Left cardiac atrium (tissue), 4 donors: Measurements from ENCODE around the gene FAM181A. TPM values are rescaled to one million over a fixed set of nuclear protein-coding genes. Genes with fewer than 3 reads are reported as not detected.

ENCODE experiments used
- ATAC-seq, 2 donors: fragments of 200-7000 bp; cut with Tn5 transposase; one replicate each; pipeline ENCODE4 v1.9.1; 2020; ENCODE audit warnings: mild to moderate bottlenecking in 2 of 2, moderate library complexity in 2 of 2
- DNase-seq: peaks from one replicate; pipeline ENCODE4 v3.0.0-alpha.2; 2020
- intact Hi-C, 2 donors: fragments of 100-400 bp; cut with DNase I; formaldehyde crosslinking; loops; one replicate each; pipeline versions ENCODE4 v1.14.1 to v1.15.1; 2022 to 2023
- total RNA-seq, 2 donors: library from RNA; stranded (reverse); fragmentation: NEBNext Ultra II Directional; extraction: Animal tissue kit (Norgen Biotek cat#: 25700); gene quantifications; one replicate each; pipeline ENCODE4 v1.2.1, GENCODE V29; 2021
- donor health status: DM: no; HTN: yes; CAD: no.
- donor health status: DM: no; HTN: yes; CAD: no; lungs with severe emphysema.
- donor health status: DM: yes; HTN: yes; CAD: no.
- donor health status: Dilated cardiomyopathy.

Gene FAM181A
- total RNA-seq, 2 donors from 2014 or later: not detected

DNA sequence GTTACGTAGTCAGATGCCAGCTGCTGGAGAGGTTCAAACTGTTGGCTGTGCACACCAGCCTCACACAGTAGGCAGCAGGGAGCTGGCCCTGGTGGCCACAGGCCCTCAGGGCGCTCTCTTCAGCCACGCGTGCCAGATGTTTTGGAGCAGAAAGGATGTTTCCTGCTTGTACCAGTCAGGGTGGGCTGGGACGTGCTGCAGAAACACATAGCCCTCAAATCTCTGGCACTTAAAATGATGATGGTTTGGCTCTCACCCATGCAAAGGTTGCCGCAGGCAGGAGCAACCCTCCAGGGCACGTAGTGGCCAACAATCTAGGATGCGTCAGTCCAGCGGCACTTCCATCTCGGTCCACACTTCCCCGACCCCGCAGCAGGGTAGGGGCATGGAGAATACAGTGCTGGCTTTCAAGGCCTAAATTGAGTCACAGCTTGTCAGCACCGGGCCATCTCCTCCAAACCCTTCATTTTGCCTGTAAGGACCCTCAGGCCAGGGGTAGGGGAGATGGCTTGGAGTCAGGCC is 1.7 kb upstream of the FAM181A start:
- DNase-seq (no peak), ATAC-seq (no peak)
- intact Hi-C loops: no loop called here

DNA sequence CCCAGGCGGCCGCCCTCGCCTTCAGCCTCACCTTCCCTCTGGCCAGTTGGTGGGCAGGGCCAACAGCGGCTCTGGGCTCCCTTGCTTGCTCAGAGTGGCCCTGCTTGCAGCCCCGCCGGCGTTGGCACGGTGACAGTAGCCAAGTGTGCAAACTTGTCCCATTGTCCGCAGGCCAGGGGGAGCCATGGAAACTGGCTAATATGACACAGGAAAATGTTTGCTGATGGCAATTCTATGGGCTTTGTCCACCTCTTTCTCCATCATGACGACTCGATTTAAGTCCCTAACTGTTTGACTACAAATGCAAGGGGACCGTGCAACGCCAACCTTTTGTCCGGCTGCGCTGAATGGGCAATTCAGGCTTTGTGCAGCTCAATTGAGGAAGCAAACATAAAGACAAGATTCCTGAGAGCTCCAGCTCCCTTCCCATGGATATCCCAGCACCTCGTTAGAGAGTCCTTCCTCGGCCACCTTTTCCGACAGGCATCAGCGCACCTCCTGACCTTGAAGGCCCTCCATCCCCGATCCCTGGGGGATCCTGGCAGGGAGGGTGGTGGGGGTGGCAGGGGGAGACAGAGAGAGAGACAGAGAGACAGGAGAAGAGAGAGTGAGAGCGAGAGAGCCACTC is 785 bp upstream of the FAM181A start:
- ATAC-seq (no peak), DNase-seq (no peak)
- intact Hi-C loops: no loop called here

DNA sequence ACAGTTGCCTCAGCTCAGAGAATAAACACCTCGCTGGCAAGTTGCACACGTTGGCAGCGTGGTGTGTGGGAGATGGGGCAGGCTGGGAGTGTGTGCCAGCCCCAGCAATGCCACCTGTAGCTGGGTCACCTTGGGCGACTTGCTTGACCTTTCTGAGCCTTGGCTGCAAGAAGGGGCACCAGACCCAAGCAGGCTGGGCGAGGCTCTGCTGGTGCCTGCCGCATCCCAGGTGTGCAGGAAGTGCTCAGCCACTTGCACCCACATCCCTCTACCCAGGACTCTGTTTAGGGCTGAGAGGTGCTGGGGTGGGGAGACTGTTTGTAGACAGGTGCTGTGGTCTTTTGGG is 629 bp downstream of the FAM181A start:
- DNase-seq (no peak), ATAC-seq (no peak)
- intact Hi-C loops: no loop called here

- intact Hi-C loops: no loop called here
- ATAC-seq (no peak), DNase-seq (no peak)
These were observed 1.3 kb downstream of the FAM181A start for GRCh38 chr14:93928184-93929047.

DNA sequence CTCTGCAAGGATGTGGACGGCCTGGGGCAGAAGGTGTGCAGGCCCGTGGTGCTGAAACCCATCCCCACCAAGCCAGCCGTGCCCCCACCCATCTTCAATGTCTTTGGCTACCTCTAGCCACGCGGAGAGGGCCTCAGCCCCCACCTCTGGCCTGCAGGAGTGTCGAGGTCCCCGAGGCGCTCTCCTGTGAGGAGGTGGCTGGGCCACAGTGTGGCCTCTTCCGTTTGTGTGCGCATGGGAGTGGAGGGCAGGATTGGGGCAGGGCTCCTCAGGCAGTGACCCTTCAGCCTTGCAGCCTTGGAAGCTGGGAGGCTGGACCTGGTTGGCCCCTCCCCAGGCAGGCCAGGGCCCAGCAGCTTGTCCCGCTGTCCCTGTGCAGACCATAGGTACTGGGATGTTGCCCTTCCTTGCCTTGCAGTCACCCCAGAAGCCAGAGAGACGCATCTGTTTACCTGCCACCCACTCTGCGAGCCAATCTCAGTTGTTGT is 1.9 kb downstream of the FAM181A start:
- no peak for DNase-seq
- intact Hi-C loops: no loop called here
- ATAC-seq: no peak

DNA sequence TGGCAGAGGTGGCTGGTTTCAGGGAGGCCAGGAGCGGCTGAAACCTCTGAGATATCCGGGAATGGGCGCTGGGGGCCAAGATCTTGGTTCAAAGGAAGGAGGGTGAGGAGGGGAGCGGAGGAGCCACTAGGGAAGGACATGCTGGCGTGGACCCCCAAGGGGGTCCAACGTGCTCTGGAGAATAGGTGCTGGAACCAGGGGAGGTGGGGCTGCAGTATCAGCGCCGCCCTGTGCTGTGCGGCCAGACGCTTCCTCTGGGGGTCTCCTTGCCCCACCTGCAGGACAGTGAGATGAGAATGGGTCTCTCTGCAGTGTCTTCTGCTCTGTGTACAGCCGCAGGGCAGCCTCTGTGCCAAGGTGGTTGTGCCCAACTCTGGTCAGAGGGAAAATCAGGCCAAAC is 2.5 kb downstream of the FAM181A start:
- ATAC-seq: no peak
- intact Hi-C loops: loop anchor here in 1 of 2 donors (10.0 kb wide), 1 partner anchor 205 kb away; no protein-coding TSS in a partner anchor
- no peak for DNase-seq

- intact Hi-C loops: loop anchor here in 1 of 2 donors (10.0 kb wide), 1 partner anchor 204 kb away; no protein-coding TSS in a partner anchor
- DNase-seq (no peak), ATAC-seq (no peak)
These were observed 3.3 kb downstream of the FAM181A start for GRCh38 chr14:93930296-93930988.

GRCh38 chr14:93930989-93931307 is 3.8 kb downstream of the FAM181A start:
- no peak for DNase-seq
- intact Hi-C loops: loop anchor here in 1 of 2 donors (10.0 kb wide), 1 partner anchor 204 kb away; no protein-coding TSS in a partner anchor
- ATAC-seq: no peak

DNA sequence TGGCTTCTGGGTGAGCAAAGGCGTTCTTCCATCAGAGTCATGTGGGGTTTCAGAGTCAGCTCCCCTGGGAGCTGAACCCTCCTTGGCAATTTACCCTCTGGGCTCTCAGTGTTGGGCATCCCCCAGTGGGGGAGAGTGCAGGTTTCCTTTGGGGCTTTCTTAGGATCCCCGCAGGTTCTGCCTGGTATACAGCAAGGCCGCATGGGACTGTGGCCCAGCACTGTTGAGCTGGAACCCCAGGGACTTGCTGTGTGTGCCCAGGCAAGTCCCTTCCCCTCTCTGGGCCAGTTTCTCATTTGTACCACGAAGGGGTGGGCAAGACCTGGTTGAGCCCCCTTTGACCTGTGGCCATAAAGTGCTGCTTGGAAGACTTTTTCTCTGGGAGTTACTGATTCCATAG is 5.5 kb downstream of the FAM181A start:
- no peak for DNase-seq
- ATAC-seq: no peak
- intact Hi-C loops: loop anchor here in 1 of 2 donors (10.0 kb wide), 1 partner anchor 202 kb away; no protein-coding TSS in a partner anchor

DNA sequence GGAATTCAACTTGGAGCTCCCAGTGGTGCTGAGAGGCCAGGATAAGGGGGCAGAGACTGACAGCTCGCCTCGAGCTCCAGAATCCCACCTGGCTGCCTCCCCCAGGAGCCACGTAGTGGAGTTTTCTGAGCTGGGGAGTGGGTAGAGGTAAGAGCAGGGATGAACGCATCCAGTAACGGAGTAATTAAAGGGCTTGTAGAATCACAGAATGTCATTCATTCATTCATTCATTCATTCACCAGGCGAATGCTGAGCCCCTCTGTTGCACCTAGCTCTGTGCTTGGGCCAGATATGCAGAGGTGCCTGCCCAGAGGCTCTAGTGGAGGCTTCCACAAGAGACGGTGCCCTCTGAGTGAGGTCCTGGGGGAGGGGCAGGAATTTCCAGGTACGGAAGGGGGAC is 8.1 kb downstream of the FAM181A start:
- intact Hi-C loops: loop anchor here in 1 of 2 donors (10.0 kb wide), 1 partner anchor 200 kb away; no protein-coding TSS in a partner anchor
- no peak for DNase-seq
- no peak for ATAC-seq

GRCh38 chr14:93936245-93936644 is 9.1 kb downstream of the FAM181A start:
- DNase-seq (no peak), ATAC-seq (no peak)
- intact Hi-C loops: loop anchor here in 1 of 2 donors (10.0 kb wide), 1 partner anchor 199 kb away; no protein-coding TSS in a partner anchor

GRCh38 chr14:93936926-93937325 is 9.8 kb downstream of the FAM181A start:
- intact Hi-C loops: loop anchor here in 1 of 2 donors (10.0 kb wide), 1 partner anchor 198 kb away; no protein-coding TSS in a partner anchor
- DNase-seq (no peak), ATAC-seq (no peak)

DNA sequence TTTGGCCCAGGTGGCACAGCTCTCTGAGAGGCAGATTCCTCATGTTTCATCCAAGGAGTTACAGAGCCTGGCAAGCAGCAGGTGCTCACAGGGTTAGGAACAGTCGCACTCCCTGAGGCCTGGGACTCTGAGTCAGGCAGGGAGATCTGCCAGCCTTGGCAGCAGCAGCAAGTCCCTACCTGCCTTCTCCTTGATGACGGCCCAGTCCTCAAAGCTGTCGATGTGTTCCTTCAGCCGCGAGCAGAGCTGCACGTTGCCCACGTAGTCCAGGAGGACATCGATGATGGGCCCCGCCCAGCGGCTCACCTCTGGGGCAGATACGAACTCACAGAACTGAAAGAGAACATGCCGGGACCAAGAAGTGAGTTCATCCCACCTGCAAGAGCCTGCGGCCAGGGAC is 10.4 kb downstream of the FAM181A start:
- no peak for DNase-seq
- ATAC-seq: no peak
- intact Hi-C loops: loop anchor here in 1 of 2 donors (10.0 kb wide), 1 partner anchor 197 kb away; no protein-coding TSS in a partner anchor

DNA sequence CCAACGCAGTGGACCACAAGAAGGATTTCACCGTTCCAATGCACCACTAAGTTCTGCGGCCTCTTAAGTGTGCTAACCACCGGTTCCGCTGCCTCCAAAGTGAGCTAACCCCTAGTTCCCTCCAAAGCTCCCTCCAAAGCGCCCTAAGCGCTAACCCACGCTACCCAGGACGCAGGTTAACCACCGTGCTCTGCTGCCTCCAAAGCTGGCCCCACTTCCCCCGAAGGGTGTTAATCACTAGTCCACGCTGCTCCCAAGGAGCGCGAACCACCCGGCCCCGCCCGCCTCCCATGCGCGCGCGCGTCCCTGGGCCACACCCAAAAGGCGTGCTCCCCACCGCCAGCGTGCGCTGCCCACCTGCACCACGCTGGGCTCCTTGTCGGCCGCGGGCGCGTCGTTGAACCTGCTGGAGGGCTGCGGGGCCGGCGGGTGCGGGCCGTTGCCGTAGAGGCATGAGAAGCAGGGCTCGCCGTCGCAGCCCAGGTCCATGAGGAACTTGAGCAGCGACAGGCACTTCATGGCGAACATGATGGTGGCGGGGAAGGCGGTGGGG is 11.7 kb downstream of the FAM181A start:
- ATAC-seq (no peak), DNase-seq (no peak)
- intact Hi-C loops: loop anchor here in 1 of 2 donors (10.0 kb wide), 1 partner anchor 196 kb away; no protein-coding TSS in a partner anchor

- intact Hi-C loops: loop anchor here (5.0 to 10.0 kb wide), 3 partner anchors 63 to 235 kb away; partner anchors contain the start of gene PPP4R4 (in 1 of the 2)
- DNase-seq (peak; percentile 78), ATAC-seq (peak; percentile 83 to 85)
These were observed 12.4 kb downstream of the FAM181A start for GRCh38 chr14:93939304-93940229.

DNA sequence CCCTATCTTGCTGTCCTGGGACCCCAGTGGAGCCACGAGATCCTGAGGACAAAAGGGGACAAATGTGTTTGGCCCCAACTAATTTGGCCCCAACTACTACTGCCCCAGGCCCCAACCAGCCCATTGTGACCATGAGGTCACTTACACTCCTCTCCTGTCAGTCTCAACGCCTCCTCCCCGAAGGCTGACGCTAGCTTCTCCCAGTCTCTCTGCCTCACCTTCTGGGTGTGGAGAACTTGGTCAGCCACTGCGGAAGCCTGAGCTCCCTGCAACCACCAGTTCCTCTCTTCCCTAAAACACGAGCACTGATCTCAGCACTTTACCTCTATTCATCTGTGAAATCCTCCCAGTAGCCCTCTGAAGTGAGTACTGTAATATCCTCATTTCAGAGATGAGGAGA is 13.3 kb downstream of the FAM181A start:
- DNase-seq (no peak), ATAC-seq (no peak)
- intact Hi-C loops: loop anchor here (5.0 to 10.0 kb wide), 2 partner anchors 62 to 234 kb away; partner anchors contain the start of gene PPP4R4 (in 1 of the 2)

DNA sequence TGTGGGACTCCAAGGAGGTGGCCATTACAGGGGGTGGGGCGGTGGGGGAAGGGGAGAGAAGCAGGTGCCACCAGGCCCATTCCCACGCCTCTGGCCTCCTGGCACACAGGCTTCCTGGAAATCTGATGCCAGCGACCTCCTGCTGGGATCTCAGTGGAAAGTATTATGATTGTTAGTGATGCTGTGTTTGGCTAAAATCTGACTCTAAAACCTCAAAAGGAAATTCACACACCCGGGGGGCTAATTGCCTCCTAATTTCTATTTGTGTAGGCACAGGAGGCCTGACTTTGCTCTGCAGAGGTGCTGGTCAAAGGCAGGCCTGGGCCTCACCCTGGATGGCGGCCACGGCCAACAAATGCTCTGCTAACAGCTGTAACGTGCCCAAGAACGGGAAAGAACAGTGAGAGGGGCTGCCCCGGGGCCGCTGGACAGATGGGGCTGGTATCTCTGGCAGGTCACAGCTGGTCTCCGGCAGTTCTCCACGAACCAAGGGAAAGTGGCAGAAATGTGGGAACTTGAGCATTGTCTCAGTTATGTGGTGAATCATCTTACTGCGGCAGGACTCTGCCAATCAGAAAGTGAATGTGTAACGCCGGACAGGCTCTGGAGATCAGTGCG is 14.3 kb downstream of the FAM181A start:
- no peak for ATAC-seq
- DNase-seq: no peak
- intact Hi-C loops: loop anchor here (5.0 to 10.0 kb wide), 2 partner anchors 61 to 233 kb away; partner anchors contain the start of gene PPP4R4 (in 1 of the 2)
